HG03280 (cell line): ENCODE data around the gene CNR2.
"Not testable (repeated sequence)": the region's sequence is repeated elsewhere in the genome, so short reads cannot be mapped to it uniquely, and the experiment has no call there.

ENCODE experiments used
- ATAC-seq: cut with Tn5 transposase; IDR thresholded peaks from one replicate; pipeline ENCODE4 v1.9.1; 2021; ENCODE audit warnings: mild to moderate bottlenecking, moderate library complexity; ENCODE audit not compliant: unreplicated experiment

Gene CNR2

GRCh38 chr1:23916209-23917131, 3.3 kb upstream of the CNR2 start:
- peak; percentile 58 for ATAC-seq

DNA sequence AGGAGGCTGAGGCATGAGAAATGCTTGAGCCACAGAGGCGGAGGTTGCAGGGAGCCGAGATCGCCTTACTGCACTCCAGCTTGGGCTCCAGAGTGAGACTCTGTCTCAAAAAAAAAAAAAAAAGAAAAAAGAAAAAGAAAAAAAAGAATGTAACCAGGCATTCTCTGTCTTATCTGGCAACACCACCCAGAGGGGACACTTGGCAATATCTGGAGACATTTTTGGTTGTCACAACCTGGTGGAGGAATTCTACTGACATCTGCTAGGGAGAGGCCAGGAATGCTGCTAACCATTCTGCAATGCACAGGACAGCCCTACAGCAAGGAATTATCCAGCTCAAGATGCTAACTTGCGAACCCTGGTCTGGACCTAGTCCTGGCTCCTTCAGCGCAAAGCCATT, 2.3 kb upstream of the CNR2 start:
- ATAC-seq = no peak

DNA sequence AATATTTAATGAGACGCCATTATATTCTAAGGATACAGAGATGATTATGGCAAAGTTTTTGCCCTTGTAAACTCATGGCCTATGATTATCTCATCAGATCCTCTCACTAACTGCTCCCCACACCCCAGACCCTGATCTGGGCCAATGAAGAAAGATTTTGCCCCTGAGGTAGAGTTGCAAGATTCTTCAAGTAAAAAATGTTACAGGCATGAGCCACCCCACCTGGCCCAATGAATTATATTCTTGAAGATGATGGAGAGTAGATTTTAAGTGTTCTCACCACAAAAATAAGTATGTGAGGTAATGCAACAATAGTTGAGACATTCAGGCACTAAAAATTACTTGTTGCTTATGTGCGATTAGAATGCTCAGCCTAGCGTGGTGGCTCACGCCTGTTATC, 1.8 kb upstream of the CNR2 start:
- ATAC-seq = no peak

DNA sequence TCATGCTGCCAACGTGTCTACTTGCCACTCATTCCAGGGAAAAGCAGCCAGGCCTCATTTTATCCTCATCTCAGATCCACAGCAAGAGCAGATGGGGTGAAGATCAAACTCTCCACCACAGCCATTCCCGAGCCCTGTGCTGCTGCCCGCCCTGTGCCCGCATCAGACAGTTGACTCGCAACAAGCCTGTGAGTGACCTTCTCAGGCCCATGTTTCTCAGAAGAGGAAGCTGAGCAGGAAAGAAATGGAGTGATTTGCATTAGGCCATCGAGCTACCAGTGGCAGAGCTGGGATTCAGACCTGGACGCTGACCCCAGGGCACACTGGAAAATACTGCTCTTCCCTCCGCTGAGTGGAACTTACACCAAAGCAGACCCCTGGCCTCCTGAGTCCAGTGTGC, 1.2 kb downstream of the CNR2 start:
- no peak for ATAC-seq

DNA sequence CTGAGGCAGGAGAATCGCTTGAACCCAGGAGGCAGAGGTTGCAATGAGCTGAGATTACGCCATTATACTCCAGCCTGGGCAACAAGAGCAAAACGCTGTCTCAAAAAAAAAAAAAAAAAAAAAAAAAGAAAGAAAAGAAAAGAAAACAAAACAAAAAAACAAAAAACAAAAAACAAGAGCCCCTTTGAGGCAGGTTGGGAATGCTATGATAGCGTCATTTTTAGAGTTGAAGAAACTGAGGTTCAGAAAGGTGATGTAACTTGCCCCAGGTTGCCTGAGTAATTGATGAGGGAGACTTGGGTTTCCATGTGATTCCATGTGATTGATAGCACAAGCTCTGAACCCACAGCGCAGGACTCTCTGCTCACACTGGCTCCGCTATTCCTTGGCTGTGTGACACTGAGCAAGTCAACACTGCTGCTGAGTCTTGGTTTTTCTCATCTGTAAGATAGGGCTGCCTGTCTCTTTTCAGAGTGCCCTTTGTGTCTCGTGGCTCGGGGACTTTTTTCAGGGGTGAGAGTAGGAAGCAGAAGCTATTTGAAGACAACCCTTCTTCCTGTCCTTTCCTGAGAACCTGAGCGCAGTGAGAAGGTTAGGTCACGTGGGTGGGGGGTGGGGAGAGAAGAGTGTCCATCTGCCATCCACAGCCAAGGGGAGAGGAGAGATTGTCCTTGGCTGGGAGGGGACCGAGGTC, 2.5 kb downstream of the CNR2 start:
- ATAC-seq = no peak

- ATAC-seq = no peak
Measured at GRCh38 chr1:23910144-23910543, 3.0 kb downstream of the CNR2 start.

GRCh38 chr1:23909412-23909811, 3.8 kb downstream of the CNR2 start:
- no peak for ATAC-seq

GRCh38 chr1:23908453-23909341, 4.5 kb downstream of the CNR2 start:
- ATAC-seq = no peak

DNA sequence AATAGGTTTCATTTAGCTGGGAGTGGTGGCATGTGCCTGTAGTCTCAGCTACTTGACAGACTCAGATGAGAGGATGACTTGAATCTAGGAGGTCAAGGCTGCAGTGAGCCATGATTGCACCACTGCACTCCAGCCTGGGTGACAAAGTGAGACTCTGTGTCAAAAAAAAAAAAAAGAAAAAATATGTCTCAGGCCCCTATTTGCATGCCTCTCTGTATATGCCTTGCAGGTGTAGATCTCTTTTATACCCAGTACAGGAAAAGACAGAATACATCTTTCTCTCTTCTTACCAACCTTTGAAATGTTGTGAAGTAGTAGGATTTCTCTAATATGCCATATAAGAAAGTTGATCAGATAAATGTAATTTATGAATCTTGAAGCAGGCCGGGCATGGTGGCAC, 6.4 kb downstream of the CNR2 start:
- ATAC-seq = no peak

DNA sequence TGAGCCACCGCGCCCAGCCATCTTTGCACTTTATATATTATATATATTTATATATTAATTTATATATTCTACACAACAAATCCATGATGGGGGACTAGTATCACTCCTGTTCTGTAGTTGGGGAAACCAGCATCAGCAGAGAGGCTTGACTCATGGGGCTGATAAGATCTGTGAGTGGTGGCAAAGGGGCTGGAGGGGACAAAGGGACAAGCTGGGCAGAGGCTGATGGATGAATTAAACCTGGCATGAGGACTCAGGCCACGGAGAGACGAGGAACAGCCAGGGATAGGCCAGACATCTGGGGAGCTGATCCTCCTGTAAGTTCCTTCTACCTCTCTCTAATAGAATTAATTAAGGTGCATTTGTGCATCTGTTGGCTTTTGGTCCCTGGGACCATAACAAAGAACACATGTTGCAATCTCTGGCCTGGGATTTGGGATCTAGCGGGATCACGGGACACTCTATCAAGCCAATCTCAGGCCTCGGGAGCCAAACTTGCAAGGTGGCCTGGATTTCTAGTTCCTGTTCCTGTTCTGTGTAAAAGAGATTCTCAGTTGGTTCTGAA, 7.6 kb downstream of the CNR2 start:
- ATAC-seq = no peak

- no peak for ATAC-seq
Measured at GRCh38 chr1:23904748-23905357, 8.3 kb downstream of the CNR2 start.

- no peak for ATAC-seq
Measured at GRCh38 chr1:23903754-23904153, 9.4 kb downstream of the CNR2 start.

- ATAC-seq = no peak
Measured at GRCh38 chr1:23902321-23903278, 10.6 kb downstream of the CNR2 start.

GRCh38 chr1:23900017-23900416, 13.1 kb downstream of the CNR2 start:
- not testable (repeated sequence) for ATAC-seq

DNA sequence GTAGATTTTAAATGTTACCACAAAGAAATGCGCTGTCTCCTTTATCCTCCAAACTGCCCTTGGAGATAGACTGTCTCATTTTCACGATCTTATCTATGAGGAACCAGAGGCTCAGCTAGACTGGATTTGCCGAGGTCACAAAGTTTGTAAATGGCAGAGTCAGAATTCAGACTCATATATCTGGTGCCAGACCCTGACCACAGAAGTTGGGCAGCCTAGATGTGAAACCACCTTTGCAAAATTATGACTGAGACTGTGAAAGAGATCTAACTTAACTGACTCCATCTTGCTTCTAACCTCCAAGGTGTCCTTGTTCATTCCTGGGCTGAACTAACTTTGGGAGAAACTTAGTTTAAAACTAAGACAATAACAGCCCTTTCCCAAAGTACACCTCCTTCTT, 14.1 kb downstream of the CNR2 start:
- ATAC-seq = no peak

DNA sequence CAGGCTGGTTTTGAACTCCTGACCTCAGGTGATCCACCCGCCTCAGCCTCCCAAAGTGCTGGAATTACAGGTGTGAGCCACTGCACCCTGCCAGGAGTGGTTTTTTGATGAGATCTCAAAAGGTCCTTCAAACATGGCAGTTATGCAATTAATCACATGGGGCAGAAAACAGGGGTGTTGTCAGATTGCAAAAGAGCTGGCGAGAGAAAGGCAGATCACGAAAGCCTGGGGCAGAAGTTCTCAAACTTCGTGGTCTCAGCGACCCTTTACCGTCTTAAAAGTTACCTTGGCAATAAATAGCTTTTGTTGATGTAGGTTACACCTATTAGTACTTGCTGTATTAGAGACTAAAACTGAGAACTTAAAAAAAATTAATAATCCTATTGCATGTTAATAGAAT, 16.1 kb downstream of the CNR2 start:
- no peak for ATAC-seq

- ATAC-seq = no peak
Measured at GRCh38 chr1:23896491-23896890, 16.7 kb downstream of the CNR2 start.

DNA sequence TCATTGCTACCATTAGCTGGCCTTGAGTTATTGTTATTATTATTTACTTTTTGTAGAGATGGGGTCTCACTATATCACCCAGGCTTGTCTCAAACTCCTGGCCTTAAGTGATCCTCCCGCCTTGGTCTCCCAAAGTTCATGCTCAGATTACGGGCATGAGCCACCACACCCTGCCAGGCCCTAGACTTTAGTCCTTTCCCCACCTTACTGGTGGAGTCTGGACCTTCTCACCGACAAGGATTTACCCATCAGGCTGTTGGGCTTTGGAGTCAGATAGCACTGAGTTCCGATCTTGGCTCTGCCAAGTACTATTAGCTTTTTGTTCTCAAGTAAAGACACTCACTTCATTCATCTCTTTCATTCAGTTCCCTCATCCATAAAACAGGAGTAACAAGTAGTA, 17.2 kb downstream of the CNR2 start:
- ATAC-seq = no peak

- no peak for ATAC-seq
Measured at GRCh38 chr1:23895082-23895481, 18.1 kb downstream of the CNR2 start.
